Ramos (cell line): Measurements from ENCODE around the gene LTB4R2.
"Not testable (repeated sequence)": the region's sequence is repeated elsewhere in the genome, so short reads cannot be mapped to it uniquely, and the experiment has no call there.

ENCODE experiments used
- in situ Hi-C: fragments of 300-500 bp; cut with MboI; formaldehyde crosslinking; loops from one replicate; pipeline ENCODE4 v1.14.3; 2022; ENCODE audit warnings: low sequenced_read_pairs; ENCODE audit not compliant: unreplicated experiment

The LTB4R2 gene

GRCh38 chr14:24335461-24336171, 25.7 kb downstream of the LTB4R2 start:
- in situ Hi-C loops = no loop called here

- in situ Hi-C loops = no loop called here
These were observed 27.3 kb downstream of the LTB4R2 start for GRCh38 chr14:24337144-24337823.

GRCh38 chr14:24337824-24338175, 27.9 kb downstream of the LTB4R2 start:
- in situ Hi-C loops = no loop called here

GRCh38 chr14:24338843-24339242, 28.9 kb downstream of the LTB4R2 start:
- in situ Hi-C loops = no loop called here

GRCh38 chr14:24339284-24340151, 29.6 kb downstream of the LTB4R2 start, which contains the start of gene RIPK3:
RIPK3 (minus strand) TSS chr14:24339991; CDS start chr14:24339826, 165 bp downstream.
- in situ Hi-C loops = no loop called here

- in situ Hi-C loops = no loop called here
These were observed 30.7 kb downstream of the LTB4R2 start for GRCh38 chr14:24340606-24341005.

- in situ Hi-C loops = no loop called here
These were observed 32.9 kb downstream of the LTB4R2 start for GRCh38 chr14:24342889-24343288.

- in situ Hi-C loops = no loop called here
These were observed 34.1 kb downstream of the LTB4R2 start for GRCh38 chr14:24343795-24344660.

- in situ Hi-C loops = no loop called here
These were observed 37.2 kb downstream of the LTB4R2 start for GRCh38 chr14:24347134-24347533.

- in situ Hi-C loops = no loop called here
These were observed 38.2 kb downstream of the LTB4R2 start for GRCh38 chr14:24348186-24348585.

- in situ Hi-C loops = no loop called here
These were observed 39.8 kb downstream of the LTB4R2 start for GRCh38 chr14:24349742-24350141.

- in situ Hi-C loops = no loop called here
These were observed 41.6 kb downstream of the LTB4R2 start for GRCh38 chr14:24351517-24351916.

- in situ Hi-C loops = no loop called here
These were observed 43.9 kb downstream of the LTB4R2 start for GRCh38 chr14:24353559-24354481.

GRCh38 chr14:24354482-24354825, 44.5 kb downstream of the LTB4R2 start:
- in situ Hi-C loops = not testable (repeated sequence)

GRCh38 chr14:24355009-24355408, 45.1 kb downstream of the LTB4R2 start:
- in situ Hi-C loops = no loop called here

GRCh38 chr14:24356208-24356607, 46.3 kb downstream of the LTB4R2 start:
- in situ Hi-C loops = no loop called here

- in situ Hi-C loops = no loop called here
These were observed 50.3 kb downstream of the LTB4R2 start for GRCh38 chr14:24360281-24360680.

- in situ Hi-C loops = no loop called here
These were observed 51.4 kb downstream of the LTB4R2 start for GRCh38 chr14:24361326-24361725.
